GM21360 (cell line): ENCODE measurements around the gene TMEM151A.
"Not testable (repeated sequence)": the region's sequence is repeated elsewhere in the genome, so short reads cannot be mapped to it uniquely, and the experiment has no call there.

Experiments used
- ATAC-seq: cut with Tn5 transposase; IDR thresholded peaks from one replicate; pipeline ENCODE4 v1.9.1; 2021; ENCODE audit warnings: mild to moderate bottlenecking, moderate library complexity; ENCODE audit not compliant: unreplicated experiment

Gene TMEM151A

DNA sequence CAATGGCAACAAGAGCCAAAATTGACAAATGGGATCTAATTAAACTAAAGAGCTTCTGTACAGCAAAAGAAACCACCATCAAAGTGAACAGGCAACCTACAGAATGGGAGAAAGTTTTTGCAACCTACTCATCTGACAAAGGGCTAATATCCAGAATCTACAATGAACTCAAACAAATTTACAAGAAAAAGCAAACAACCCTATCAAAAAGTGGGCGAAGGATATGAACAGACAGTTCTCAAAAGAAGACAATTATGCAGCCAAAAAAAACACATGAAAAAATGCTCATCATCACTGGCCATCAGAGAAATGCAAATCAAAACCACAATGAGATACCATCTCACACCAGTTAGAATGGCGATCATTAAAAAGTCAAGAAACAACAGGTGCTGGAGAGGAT is 28.6 kb downstream of the TMEM151A start:
- not testable (repeated sequence) for ATAC-seq

- not testable (repeated sequence) for ATAC-seq
Observed at GRCh38 chr11:66320748-66321147, 29.1 kb downstream of the TMEM151A start.

GRCh38 chr11:66321606-66322005 is 29.9 kb downstream of the TMEM151A start:
- ATAC-seq: no peak

- no peak for ATAC-seq
Observed at GRCh38 chr11:66322732-66323427, 31.2 kb downstream of the TMEM151A start.

DNA sequence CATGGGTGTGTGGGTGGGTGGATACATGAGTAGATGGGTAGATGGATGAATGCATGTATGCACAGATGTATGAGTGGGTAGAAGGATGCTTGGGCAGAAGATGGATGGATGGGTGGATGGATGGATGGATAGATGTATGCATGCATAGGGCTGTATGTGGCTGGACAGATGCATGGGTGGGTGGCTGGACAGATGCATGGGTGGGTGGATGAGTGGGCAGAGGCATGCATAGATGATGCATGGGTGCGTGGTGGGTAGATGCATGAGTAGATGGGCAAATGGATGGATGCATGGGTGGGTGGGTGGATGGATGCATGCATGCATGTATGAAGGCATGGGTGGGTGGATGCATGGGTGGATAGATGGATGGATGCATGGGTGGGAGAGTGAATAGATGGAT is 32.0 kb downstream of the TMEM151A start:
- ATAC-seq: no peak

DNA sequence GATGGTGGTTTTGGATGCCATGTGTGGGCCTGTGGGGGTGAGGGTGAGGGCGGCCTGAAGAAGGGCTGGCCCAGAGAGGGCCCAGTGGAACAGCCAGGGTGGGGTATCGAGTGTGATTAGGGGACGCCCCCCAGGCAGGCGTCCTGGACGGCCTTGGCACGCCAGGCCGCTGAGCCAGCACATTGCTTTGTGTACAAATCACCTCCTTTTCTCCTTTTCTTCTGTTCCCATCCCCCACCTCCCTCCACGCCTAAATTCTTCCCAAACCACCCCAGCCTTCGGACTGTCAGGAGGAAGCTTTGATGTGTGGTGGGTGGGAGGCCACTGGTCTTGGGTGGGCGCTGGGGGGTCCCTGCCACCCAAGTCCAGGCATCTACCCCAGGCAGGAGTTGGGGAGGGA is 33.0 kb downstream of the TMEM151A start:
- no peak for ATAC-seq

- no peak for ATAC-seq
Observed at GRCh38 chr11:66325263-66325671, 33.6 kb downstream of the TMEM151A start.

DNA sequence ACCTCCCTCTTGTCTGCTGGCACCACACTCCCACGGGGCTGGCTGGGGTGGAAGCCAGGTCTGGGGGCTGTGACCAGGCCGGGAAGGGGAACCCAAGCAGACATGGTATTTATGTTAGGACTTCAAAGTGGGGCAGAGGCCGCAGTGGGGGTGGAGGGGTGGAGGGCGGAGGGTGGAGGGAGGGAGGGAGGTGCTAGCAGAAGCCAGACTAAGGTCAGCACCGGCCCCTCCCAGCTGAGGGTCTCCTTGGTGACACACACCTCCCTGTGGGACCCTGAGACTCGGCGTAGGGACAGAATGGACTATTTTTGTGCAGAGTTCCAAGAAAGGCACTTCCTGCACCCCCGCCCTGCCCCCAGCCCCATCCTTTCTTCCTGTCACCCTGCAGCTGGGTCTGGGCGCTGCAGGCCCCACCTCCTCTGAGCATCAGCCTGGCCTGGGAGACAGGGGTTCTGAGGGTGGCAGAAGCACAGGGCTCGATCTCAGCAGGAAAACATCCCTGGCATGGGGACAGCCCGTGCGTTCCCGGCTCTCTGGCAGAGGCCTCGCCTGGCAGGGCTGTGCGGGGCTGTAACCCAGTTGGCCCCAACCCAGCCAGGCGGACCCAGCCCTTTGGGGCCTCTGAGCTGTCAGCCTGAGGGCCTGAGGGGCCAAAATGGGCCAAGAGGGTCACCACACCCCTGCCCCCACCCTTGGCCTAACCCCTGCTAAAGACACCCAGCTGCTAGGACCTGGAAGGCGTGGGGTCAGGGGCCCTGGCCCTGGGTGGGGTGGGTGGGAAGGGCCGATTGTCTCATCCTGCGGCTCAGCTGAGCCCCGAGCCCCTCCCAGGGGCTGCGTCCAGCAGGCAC is 34.8 kb downstream of the TMEM151A start:
- ATAC-seq: no peak

- no peak for ATAC-seq
Observed at GRCh38 chr11:66327171-66328030, 35.7 kb downstream of the TMEM151A start.

- ATAC-seq: peak; percentile 8
Observed at GRCh38 chr11:66328031-66328301, 36.3 kb downstream of the TMEM151A start.

DNA sequence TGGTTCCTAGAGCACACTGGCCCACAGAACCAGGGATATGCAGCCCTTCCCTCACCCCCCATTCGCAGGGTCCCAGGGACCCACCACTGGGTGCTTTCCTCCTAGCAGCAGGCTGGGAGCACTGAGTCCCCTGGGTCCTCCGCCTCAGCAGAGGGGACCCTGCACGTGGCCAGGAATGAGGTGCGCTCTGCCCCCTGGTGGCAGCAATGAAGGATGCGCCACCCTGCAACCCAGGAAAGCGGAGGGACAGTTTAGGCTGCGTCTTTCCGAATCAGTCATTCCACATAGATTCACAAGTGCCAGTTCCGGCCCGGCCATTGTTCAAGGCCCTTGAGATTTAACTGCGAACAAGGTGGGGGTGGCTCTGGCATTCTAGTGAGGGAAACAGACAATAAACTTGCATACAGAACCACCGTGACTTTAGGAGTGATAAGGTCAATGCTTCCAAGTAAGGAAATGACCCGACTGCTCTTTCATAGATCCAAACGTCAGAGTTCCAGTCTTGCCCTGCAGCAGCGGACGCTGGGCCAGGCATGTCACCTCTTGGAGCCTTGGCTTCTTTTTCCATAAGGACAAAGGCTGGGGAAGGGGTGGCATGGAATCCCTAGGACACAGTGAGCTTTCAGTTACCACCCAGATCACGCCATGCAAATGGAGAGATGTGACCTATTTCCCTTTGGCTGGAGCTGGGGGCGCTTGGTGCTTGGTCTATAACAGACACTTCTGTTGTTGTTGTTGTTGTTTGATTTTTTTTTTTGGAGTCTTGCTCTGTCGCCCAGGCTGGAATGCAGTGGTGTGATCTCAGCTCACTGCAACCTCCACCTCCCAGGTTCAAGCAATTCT is 36.8 kb downstream of the TMEM151A start:
- peak; percentile 47 for ATAC-seq

GRCh38 chr11:66329165-66329673 is 37.5 kb downstream of the TMEM151A start:
- no peak for ATAC-seq

- ATAC-seq: no peak
Observed at GRCh38 chr11:66330931-66331330, 39.2 kb downstream of the TMEM151A start.

DNA sequence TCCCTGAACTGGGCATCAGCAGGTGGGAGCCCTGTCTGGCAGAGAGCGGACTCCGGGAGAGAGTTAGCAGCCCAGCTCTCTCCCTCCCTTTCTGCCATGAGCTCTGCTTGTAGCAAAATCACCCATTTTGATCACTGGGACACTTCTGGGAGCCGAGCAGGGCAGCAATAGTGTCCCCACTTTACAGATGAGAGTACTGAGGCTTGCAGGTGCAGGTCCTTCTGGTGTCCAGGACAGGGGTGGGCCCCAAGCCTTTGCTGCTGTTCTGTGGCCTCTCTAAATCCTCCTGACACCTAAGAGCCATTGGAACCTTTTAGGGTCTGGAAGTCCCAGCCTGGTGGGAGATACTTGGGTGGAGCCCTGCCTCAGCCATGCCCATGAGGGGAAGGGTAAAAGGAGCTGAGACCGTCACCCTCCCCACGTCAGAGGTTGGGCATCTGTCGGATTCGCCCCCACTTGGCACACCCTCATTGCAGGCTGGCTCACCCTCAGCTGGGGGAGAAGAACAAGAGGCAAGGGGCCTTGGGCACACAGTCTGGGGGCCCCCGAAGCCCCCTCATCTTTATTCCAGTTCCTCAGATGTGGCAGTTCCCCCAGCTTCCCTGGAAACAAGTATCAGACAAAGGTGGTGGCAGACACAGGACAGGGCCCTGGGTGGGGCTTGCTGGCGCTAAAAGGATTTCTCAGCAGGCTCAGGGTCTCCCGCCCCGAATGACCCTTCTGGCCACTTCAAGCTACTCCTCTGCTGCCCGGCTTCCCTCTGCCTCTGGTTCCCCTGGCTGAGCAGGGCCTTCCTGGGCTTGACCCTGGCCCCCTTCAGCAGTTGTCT is 40.1 kb downstream of the TMEM151A start:
- ATAC-seq: no peak

DNA sequence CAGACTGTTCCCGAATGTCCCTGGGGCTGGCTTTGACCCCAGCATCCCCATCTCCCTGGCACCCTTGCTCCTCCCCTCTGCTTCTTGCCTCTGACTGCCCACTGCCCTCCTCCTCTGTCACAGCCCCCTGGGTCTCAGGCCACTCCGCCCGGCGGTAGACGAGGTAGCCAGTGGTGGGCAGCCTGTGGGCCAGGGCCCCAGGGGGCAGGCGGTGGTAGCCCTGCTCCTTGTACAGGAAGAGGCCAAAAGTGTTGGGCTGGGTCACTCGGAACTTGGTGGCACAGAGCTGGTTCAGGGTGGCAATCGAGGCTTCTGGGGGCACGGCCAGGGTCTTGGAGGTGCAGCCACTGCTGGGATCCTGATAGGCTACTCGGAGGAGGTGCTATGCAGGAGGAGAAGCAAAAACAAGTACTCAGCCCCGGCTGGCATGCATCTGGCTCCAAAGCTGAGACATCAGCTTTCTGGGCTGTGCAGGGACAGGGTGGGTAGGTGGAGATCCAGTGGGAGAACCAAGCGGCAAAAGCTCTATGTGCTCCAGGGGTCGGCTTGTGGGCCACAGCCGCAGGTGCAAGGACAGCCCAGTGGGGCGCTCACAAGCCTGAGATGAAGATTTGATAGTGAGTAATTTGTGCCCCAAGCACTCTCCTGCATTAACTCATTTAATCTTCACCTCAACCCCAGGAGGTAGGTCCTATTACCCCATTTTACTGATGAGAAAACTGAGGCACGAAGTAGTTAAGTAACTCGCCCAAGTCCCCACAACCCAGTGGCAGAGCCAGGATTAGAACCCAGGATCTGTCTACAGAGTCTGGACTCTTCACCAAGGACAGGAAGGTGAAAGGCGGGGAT is 40.9 kb downstream of the TMEM151A start:
- ATAC-seq: no peak

DNA sequence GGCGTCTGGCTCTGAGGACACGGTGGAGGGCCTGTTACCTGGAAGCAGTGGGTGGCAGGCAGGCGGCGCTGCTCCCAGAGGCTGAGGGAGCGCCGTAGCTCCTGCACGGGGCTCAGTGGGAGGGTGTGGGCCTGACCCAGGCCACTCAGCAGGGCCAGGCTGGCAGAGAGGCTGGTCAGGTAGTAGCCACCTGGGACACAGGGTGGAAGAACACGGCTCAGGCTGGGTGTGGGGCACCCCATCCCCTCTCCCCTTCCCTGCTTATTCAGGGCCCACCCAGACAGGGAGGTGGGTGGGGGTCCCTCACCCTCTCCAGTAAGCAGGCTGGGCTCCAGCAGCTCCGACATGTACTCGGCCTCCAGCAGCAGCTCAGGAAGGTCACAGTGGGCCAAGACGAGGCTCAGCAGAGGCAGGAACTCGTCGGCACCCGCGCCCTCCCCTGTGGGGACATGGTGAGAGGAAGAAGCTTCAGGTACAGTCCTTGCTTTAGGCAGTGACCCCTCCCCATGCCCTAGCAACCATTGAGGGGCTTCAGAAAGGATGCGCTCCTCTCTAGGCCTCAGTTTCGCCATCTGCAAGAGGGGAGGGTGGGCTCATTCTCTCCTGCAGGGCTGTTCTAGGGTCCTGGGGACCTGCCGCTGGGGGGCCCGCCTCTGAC is 41.7 kb downstream of the TMEM151A start:
- no peak for ATAC-seq

DNA sequence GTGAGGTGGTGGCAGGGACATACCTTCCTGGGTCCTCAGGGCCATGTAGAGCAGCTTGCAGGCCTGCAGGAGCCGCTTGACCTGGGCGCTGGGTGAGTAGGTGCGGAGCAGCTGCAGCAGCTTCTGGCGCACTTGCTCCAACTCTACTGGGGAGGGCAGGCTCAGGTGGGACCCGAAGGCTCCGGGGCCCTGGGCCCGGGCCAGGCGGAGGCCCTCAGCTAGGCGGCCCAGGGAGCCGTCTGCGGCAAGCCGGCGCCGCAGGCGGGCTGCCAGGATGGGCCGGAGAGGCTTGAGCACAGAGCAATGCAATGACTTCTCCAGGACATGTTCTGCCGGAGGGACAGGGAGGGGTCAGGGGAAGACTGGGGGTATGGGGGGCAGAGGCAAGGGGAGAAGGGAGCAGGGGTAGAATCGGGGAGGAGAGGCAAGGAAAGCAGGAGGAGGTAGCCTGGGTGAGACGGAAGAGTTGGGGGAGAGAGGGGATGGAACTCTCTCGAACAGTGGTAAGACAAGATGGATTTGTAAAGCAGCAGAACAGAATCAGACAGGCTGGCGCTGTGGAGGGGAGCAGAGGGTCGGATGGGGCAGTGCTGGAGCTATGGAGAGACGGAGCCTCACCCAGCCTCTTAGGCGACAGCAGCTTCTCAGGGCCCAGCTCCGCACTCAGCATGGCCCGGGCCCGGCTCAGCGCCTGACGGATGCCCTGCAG is 42.4 kb downstream of the TMEM151A start:
- no peak for ATAC-seq
